NT2/D1 (cell line): ENCODE results near the gene EDC4.

ENCODE experiments used
- YY1 ChIP-seq: IDR thresholded peaks from 2 replicates; pipeline ENCODE4 v1.6.1; 2011; ENCODE audit not compliant: insufficient read length, insufficient read depth
- ZNF274 ChIP-seq: IDR thresholded peaks from 2 replicates; pipeline ENCODE4 v1.6.1; 2011; ENCODE audit warnings: mild to moderate bottlenecking, low read depth, low read length

DNA sequence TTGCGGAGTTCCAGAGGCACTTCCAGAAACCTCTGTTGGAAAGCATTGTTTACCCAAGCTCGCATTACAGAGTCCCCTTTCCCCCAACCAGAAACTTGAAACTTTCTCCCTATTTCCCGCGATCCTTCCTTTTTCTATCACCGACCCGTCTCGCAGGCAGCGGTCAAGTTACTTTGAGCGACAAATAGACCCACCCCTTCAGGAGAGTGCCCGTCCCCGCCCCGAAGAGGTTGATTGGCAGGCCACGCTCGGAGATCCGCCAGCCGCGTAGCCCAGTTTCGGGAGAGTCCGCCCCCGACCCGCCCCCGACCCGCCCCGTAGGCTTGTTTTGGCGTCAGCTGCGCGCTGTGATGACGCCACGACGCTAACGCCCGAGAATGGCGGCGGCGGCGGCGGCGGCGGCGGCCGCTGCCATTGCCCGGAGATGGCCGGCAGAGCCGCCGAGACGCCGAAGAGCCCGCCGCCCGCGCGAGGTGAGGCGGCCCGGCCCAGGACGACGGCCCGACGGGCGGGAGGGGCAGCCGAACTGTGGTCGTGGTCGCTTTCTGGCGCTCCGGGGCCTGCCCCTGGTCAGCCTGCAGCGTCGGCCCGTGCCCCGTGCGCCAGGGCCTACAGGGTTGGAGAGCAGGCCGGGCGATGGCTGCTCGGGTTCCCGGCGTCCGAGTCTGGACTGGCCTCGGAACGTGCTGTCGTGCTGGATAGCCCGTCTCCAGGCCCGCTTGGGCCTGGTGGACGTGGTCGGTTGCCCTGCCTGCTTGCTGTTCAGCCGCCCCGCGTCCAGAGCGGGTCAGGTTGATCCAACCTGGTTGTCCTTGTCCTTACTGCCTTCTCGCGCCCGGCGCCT, 20.3 kb downstream of the EDC4 start, which contains the start of gene PSKH1:
- TF ChIP-seq ZNF274 = no peak
- TF ChIP-seq YY1 = peak; percentile 32
